C4-2B (cell line): ENCODE measurements around the gene UBR4.

Experiments used
- CTCF ChIP-seq: fragments of 450-650 bp; conservative IDR thresholded peaks from 2 replicates; pipeline ENCODE4 v1.5.1; 2017; ENCODE audit warnings: mild to moderate bottlenecking
- ZFX ChIP-seq: fragments of 450-650 bp; IDR thresholded peaks from 2 replicates; pipeline ENCODE4 v1.6.1; 2017

DNA sequence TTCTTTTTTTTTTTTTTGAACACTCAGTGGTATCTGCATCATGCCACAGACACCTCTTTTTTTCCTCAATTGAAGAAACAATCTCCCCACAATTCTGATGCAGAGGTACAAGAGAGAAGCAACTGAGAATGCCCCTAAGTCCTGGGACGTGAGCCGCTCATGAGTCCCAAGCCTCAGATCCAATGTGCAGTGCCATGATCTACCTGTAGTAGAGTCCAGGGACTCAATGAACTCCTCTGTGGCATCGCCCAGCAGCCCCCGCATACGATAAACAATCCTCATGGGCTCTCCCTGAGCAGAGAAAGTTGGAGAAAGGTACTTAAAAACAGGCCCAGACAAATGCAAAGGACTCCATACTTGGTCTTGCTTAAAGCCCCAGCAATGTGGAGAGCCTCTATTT lies 113.1 kb downstream of the UBR4 start:
- TF ChIP-seq CTCF (no peak), ZFX (no peak)
